DOHH2 (cell line): ENCODE data around the gene EDAR.

ENCODE experiments used
- EZH2phosphoT487 ChIP-seq: fragments of 200-600 bp; sonication (generic); IDR thresholded peaks from 2 replicates; pipeline ENCODE4 v1.6.1; 2017; ENCODE audit warnings: borderline replicate concordance, mild to moderate bottlenecking, antibody characterized with exemption, low read length, moderate library complexity, mixed read lengths
- TF ChIP-seq, protein P1 (sequence below): fragments of 200-600 bp; sonication (generic); IDR thresholded peaks from one replicate; pipeline ENCODE4 v1.5.1; 2014; ENCODE audit warnings: antibody characterized with exemption, mild to moderate bottlenecking, low read depth, low read length; ENCODE audit not compliant: poor library complexity, severe bottlenecking

DNA sequence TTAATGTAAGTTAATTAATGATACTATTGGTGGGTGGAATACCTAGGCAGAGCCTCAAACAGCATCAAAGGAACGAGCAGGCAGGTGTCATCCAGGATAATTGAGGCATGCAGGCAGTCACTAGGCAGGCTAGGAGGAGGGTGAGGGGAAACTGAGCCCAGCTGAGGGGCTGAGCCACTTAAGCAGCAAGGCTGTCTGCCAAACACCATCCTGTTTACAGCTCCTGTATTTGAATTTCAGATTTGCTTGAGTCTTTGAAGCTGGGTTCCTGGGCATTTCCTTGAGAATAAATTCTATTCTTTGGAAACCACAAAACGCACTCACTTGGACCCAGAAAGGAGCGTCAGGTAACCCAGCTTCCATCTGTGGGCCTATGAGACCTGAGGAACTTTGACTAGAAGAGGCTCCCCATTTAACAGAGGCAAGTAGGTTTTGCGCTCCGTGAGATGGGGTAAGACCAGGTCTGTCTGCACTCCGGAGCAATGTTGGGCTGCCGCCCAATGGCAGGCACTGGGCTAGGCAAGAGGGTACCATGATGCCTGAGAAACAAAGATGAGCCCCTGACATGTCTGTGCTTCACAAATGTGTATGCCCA, 2.0 kb downstream of the EDAR start:
- TF ChIP-seq, protein P1, sequence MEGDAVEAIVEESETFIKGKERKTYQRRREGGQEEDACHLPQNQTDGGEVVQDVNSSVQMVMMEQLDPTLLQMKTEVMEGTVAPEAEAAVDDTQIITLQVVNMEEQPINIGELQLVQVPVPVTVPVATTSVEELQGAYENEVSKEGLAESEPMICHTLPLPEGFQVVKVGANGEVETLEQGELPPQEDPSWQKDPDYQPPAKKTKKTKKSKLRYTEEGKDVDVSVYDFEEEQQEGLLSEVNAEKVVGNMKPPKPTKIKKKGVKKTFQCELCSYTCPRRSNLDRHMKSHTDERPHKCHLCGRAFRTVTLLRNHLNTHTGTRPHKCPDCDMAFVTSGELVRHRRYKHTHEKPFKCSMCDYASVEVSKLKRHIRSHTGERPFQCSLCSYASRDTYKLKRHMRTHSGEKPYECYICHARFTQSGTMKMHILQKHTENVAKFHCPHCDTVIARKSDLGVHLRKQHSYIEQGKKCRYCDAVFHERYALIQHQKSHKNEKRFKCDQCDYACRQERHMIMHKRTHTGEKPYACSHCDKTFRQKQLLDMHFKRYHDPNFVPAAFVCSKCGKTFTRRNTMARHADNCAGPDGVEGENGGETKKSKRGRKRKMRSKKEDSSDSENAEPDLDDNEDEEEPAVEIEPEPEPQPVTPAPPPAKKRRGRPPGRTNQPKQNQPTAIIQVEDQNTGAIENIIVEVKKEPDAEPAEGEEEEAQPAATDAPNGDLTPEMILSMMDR = no peak
- no peak for TF ChIP-seq EZH2phosphoT487
